OCI-LY1 (cell line): Measurements from ENCODE around the gene P2RX4.

Experiments
- CTCF ChIP-seq: fragments of 200-600 bp; sonication (generic), shearing (Covaris generic); IDR thresholded peaks from 2 replicates; pipeline ENCODE4 v1.5.1; 2017; ENCODE audit warnings: mild to moderate bottlenecking, antibody characterized with exemption, low read length, moderate library complexity, mixed read lengths
- EZH2 ChIP-seq: fragments of 200-600 bp; sonication (generic), shearing (Covaris generic); IDR thresholded peaks from 2 replicates; pipeline ENCODE4 v1.8.0; 2017; ENCODE audit warnings: borderline replicate concordance, mixed run types, mild to moderate bottlenecking, antibody characterized with exemption, low read length, moderate library complexity, mixed read lengths

- TF ChIP-seq CTCF, result no peak
- no peak for TF ChIP-seq EZH2
These were observed 20.8 kb upstream of the P2RX4 start for GRCh38 chr12:121189131-121189530.
